T-helper 1 cell (primary cell): ENCODE measurements around the gene AMZ1.
A peak's percentile ranks its signal among the peaks of the same experiment; 100 is the strongest.
"Not testable (repeated sequence)": the region's sequence is repeated elsewhere in the genome, so short reads cannot be mapped to it uniquely, and the experiment has no call there.

ENCODE experiments used
- DNase-seq, 5 donors: peaks; one replicate each; pipeline ENCODE4 v3.0.0-alpha.2; 2012 to 2020

The AMZ1 gene

DNA sequence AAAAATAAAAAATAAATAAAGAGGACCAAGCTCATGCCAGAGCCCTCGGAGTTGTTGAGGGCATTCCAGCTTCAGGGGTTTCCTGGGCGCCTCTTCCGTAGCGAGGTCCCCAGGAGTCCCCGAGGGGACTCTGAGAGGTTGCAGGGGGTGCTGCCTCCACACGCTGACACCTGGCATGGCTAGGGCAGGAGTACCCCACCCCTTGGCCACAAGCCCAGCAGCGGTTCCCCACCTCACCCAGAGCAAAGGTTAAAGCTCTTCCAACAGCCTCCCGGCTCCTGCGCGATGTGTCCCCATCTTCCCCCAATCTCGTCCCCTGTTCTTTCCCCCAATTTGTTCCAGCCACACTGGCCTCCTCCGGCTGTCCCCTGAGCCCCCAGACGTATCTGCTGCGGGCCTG lies 4.5 kb downstream of the AMZ1 start:
- no peak for DNase-seq

DNA sequence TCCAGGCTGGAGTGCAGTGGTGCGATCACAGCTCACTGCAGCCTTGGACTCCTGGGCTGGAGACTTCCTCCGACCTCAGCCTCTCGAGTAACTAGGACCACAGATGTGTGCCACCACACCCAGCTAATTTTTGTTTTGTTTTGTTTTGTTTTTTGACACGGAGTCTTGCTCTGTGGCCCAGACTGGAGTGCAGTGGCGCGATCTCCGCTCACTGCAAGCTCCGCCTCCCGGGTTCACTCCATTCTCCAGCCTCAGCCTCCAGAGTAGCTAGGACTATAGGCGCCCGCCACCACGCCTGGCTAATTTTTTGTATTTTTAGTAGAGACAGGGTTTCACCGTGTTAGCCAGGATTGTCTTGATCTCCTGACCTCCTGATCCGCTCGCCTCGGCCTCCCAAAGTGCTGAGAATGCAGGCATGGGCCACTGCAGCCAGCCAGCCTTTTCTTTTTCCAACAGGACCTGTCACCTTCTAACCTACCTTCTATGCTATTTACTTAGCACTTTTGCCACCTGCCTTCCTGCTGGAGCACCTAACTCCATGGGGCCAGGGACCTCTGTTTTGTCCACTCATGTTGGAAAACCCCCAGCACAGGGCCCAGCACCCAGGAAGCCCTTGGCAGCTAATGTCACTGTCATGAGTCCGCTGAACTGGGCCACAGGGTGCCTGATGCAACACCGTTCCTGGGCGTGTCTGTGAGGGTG lies 5.6 kb downstream of the AMZ1 start:
- DNase-seq, result not testable (repeated sequence)

DNA sequence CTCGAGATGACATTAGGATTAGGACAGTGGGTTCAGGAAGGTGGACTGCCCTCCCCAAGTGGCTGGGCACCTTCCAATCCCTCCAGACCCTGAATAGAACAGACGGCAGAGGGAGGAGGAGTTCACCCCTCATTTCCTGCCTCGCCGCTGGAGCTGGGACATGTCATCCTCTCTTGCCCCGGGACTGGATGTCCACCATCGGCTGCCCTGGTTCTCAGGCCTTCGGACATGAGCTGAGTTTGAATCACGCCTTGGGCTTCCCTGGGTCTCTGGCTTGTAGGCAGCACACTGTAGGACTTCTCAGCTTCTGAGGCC lies 6.1 kb downstream of the AMZ1 start:
- DNase-seq, result not testable (repeated sequence)

DNA sequence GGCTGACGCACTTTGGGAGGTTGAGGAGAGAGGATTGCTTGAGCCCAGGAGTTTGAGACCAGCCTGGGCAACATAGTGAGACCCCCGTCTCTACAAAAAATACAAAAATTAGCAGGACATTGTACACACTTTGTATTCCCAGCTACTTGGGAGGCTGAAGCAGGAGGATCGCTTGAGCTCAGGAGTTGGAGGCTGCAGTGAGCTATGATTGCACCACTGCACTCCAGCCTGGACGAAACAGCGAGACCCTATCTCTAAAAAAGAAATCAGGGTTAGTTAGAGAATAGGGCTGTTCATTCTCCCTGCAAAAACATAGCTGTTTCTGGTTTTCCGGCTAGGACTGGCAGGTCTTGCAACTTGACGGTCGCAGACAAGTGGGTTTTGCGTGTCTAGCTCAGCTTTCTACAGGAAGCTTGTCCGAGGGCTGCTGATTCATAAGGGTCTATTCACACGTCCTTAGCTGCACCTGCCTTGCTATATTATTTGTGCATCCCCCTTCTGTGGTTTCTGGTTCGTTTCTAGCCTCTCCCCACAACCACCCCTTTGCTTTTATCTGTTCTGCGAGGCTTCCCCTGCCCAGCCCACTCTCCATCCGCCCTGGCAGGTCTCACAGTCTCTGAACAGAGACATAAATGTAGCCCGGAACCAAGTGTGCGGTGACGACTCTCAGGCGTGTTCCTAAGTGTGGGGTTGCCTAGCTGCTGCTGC lies 10.7 kb downstream of the AMZ1 start:
- DNase-seq, result peak in 2 of 5 donors; percentile 43 to 97

DNA sequence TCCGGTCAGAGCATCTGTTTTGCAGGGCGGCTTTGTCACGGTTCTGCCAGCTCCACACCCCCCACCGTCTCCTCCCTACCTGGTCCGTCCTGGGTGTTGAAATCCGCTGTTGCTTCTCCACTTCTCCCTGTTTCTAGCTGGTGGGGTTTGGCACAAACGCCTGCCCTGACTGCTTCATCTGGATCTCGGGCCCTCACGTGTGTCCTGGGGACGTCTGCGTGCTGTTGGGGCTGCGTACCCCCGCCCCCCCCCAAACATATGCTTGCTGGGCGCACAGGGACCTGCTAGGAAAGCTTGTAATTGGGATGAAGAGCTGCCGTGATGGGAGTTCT lies 11.3 kb downstream of the AMZ1 start:
- DNase-seq, result no peak

DNA sequence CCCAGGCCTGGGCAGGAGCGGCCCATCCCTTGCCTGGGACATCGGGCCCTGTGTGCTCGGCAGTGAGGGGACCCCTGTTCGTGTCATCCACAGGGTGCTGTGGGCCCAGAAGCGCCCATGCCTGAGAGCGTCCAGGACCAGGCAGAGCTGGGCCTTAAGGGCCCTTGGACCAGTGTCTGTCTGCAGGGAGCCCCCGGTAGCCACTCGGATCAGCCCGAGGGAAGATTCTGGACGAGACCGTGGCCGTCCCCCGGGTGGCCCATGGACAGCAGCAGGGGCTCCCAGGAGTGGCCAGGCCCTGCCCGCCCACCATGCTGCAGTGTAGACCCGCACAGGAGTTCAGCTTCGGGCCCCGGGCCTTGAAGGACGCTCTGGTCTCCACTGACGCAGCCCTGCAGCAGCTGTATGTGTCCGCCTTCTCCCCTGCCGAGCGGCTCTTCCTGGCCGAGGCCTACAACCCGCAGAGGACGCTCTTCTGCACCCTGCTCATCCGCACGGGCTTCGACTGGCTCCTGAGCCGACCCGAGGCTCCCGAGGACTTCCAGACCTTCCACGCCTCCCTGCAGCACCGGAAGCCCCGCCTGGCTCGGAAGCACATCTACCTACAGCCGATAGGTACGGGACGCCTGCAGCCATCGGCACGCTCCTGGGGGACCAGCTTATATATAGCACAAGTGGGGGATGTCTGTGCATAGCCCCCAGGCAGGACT lies 12.3 kb downstream of the AMZ1 start:
- no peak for DNase-seq

DNA sequence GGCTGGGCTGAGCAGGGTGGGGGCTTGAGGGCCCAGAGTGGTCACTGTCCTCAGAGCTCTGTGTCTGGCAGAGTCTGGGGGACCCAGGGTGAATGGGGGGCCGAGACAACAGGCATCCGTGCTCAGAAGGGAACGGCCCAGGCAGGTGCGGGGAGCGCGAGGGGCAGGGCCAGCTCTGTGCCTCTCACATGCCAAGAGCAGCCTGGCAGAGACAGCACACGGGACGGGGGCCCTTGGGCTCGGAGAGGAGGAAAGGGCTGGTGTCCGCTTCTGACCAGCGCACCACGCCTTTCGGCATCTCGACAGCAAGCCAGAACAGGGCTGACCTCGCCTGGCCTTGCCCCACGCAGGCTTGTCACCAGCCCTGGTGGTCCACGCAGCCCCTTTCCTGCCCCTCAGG lies 13.4 kb downstream of the AMZ1 start:
- DNase-seq, result no peak

DNA sequence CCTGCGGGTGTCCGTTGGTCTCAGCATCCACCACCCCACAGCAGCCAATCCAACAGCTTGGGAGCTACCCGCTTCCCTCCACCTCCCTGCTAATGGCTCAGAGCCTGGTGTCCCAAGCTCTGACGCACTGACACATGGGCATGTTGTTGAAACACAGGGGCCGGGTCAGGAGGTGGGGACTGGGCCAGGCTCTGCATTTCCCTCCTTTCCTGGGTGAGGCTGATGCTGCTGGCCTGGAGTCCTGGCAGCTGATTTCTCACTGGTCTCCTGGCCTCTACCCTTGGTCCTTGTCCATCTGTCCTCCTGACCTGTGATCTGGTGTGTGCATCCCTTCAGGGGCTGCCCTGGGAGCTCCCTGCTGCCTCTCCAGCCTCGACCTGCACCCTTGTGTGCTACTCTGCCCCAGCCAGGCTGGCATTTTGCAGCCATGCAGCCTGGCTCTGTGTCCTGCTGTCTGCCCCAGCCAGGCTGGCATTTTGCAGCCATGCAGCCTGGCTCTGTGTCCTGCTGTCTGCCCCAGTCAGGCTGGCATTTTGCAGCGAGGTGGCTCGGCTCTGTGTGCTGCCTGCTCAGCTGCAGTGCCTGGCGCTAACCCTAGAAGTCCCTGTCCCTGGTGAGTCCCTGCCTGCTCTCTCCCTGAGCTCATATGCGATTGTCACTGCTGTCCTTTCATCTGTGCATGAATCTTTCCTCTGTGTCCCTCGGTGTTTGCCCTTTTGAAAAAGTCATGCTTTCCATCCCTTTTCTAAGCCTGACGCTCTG lies 14.0 kb downstream of the AMZ1 start:
- no peak for DNase-seq

DNA sequence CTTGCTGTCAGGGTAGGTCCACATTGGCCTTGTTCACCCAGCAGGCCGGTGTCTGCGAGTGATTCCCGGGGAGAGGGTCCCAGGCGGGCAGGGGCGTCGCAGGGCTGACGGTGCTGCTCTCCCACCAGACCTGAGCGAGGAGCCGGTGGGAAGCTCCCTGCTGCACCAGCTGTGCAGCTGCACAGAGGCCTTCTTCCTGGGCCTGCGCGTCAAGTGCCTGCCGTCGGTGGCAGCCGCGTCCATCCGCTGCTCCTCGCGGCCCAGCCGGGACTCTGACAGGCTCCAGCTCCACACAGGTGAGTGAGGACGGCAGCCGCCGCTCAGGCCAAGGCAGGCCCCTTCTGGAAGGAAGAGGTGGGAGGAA lies 14.6 kb downstream of the AMZ1 start:
- no peak for DNase-seq

DNA sequence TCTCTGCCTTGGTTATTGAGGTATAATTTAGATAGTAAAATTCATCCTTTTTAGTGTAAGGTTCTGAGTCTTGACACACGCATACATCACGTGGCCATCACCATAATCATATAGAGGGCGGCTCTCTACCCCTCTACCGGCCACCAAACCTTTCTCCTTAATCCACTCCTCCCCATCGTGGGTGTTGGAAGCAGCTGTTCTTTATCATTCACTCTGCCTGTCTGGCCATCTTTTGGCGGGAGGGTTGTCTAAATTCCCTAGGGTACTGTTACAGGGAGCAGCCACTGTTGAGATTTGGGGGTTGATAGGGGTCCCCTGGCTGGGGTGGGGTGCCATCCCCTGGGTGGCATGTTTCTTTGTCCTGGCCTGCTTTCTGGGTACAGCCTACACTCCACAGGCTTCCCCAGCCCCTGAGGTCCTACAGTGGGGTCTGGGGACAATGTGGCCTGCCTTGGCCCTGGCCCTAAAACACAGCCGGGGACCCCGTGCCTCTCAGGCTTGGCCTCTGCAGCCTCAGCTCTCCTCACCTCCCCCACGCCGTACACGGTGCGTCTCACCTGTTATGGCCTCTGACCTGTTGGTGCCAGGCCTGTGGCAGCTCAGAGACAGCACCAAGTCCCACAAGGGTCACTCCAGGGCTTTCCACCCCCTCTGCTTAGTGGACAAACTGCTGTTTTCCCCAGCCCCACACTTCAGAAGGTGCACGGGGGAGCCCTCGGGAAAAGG lies 17.5 kb downstream of the AMZ1 start:
- no peak for DNase-seq

DNA sequence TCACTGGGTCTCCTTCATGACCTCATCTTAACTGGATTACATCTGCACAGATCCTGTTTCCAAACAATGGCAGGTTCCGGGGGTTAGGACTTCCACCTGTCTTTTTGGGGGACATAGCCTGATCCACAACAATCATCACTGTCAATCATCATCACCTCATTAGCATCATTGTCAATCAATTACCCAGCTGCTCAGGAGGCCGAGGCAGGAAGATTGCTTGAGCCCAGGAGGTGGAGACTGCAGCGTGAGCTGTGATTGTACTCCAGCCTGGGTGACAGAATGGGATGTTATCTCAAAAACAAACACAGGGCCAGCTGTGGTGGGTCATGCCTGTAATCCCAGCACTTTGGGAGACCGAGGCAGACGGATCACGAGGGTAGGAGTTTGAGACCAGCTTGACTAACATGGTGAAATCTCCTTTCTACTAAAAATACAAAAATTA lies 18.7 kb downstream of the AMZ1 start:
- DNase-seq, result no peak

DNA sequence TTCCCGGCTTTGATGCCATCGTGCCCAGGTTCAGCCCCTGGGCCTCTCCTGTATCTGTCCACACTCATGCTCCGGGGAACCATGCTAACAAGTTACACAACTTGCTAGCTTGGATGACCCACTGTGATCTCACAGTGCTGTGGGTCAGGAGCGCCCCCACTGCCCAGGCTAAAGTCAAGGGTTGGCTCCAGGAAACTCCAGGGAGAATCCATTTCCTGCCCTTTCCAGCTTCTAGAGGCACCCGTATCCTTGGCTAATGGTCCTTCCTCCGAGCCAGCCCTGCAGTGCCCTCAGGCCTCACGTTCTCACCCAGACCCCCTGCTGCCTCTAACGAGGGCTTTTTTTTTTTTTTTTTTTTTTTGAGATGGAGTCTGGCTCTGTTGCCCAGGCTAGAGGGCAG lies 19.5 kb downstream of the AMZ1 start:
- no peak for DNase-seq

DNA sequence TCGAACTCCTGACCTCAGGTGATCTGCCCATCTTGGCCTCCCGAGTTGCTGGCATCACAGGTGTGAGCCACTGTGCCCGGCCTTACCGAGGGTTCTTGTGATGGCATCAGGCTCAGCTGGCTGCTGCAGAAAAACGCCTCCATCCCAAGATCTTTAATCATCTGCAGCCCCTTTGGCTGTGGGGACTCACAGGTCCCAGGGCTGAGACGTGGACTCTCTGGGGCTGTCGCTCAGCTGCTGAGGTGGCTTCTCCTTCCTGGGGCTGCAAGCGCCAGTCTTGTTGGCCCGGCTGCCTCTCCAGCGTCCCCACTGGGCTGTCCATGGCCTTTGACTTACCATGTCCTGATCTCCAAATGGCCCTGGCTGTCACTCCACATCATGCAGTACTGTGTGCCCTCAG lies 20.0 kb downstream of the AMZ1 start:
- DNase-seq, result no peak

DNA sequence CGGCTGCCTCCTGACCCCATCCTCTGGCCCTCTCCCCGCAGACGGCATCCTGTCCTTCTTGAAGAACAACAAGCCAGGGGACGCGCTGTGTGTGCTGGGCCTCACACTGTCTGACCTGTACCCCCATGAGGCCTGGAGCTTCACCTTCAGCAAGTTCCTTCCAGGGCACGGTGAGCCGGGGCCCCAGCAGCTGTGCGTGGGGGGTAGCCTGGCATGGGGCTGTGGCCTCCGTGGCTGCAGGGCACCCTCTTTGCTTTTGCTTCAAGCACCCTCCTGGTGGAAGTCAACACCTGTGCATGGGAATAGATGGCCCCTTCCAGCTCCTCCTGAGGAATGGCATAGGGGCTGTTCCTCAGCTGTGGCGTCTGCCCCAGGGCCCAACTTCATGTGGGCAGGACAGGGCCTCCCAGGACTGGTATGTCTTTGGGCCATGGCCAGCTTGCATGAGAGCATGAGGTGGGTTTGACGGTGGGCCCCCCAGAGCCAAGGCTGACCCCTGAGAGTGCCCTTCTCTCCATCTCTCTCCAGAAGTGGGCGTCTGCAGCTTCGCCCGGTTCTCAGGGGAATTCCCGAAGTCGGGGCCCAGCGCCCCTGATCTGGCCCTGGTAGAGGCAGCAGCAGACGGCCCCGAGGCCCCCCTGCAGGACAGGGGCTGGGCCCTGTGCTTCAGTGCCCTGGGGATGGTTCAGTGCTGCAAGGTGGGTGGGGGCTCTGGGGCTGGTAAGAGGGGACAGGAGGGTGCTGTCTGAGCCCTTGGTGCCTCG lies 20.7 kb downstream of the AMZ1 start:
- no peak for DNase-seq

DNA sequence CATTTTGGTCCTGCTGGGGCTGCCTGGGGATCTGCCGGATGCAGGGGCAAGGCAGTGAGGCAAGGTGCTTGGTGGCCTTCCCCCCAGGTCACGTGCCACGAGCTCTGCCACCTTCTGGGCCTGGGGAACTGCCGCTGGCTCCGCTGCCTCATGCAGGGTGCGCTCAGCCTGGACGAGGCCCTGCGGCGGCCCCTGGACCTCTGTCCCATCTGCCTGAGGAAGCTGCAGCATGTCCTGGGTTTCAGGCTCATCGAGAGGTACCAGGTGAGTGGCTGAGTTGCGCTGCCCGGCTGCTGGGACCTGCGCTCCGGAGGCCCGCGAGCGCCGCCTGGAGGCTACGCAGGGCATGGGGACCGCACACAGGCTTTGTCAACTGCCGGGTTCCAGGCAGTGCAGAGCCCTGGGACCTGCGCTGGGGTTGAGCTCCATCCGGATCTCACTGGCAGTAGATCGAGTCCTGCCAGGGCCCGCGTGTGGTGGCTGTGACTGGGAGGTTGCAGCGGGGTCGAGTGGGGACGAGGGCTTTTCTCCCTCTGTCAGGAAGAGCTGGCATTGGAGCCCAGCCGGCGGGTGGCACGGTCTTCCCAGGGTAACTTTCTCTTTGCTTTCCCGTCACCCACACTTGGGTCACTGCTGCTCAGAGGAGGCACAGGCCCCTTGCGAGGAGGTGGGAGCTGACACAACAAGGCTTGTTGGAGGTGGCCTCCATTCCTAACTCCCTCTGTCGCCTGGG lies 21.7 kb downstream of the AMZ1 start:
- peak; percentile 46 to 88 (median 67) for DNase-seq

DNA sequence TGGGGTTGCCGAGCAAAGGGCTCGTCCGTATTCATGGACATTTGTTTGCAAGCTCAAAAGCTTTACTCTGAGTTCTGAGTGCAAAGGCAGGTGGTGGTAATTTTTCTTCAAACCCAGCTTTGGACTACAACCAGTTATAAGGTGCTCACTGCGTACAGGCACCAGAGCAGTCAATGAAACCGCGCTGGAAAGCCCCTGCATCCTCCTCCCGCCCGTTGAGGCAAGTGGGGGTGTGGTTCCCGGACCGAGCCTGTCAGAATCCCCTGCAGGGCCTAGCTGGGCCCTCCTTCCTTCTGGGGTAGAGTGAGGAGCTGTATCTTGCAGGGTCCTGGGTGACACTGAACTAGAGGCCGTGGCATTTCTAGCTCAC lies 22.3 kb downstream of the AMZ1 start:
- DNase-seq, result peak in 4 of 5 donors; percentile 43 to 61 (median 49)

DNA sequence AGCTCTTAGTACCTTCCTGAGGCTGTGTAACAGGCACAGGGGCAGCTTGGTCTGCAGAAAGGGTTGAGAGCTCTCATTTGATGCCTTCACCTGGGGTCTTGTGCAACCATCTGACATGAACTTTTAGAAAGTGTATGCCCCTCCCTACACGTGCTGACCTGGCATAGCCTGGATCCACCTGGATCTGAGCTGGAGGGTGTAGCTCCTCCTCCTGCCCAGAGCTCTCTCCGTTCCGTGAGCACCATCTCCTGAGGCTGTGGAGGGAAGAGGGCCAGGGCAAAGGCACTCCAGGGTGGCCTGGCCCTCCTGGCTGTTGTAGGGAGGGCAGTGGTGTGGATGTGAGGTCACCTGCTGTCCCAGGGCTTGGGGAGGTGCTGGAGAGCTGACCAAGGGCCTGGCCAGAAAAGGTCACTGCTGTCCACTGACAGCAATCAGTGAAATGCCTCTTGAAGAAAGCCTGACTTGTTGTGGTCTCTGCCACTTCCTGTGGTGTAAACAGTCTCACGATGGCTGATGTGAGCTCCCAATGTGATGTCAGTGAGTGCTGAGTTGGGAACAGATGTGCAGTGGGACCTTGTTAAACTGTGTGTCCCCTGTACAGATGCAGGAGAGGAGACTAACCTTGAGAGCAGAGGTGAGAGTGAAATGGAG lies 23.0 kb downstream of the AMZ1 start:
- peak in 3 of 5 donors; percentile 20 to 82 (median 29) for DNase-seq

DNA sequence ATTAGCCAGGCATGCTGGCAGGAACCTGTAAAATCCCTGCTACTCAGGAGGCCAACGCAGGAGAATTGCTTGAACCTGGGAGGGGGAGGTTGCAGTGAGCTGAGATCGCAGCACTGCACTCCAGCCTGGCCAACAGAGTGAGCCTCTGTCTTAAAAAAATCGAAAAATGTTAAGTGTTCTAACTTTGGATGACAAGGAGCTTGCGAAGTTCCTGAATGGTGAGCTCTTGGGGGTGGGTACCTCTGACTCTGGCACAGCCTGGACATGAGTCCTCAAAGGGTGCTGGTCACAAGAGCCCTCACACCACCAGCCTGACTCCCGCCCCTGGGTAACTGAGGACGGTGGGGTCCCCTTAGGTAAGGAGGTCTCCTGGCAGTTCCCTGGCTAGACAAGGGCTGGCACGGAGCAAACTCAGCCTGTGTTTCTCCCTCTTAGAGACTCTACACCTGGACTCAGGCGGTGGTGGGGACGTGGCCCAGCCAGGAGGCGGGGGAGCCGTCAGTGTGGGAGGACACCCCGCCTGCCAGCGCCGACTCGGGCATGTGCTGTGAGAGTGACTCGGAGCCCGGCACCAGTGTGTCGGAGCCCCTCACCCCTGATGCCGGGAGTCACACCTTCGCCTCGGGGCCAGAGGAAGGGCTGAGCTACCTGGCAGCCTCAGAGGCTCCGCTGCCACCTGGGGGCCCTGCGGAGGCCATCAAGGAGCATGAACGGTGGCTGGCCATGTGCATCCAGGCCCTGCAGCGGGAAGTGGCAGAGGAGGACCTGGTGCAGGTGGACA lies 24.1 kb downstream of the AMZ1 start:
- no peak for DNase-seq

DNA sequence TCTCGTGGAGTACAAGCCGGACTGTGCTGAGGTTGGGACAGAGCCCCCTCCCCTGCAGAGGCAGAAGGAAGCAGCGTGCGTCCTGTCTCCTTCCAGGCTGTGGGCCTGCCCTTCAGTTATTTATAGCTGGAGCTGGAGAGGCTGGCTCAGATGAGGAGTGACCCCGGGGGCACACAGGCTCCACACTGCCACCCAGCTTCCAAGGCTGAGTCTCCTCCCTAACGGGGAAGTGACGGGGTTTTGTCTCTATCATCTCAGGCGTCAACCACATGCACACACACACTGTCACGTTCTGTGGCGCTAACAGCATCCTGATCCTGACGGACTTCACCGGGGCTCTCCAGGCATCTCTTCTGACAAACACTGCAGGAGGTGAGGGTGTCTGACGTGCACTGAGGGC lies 25.4 kb downstream of the AMZ1 start:
- no peak for DNase-seq

DNA sequence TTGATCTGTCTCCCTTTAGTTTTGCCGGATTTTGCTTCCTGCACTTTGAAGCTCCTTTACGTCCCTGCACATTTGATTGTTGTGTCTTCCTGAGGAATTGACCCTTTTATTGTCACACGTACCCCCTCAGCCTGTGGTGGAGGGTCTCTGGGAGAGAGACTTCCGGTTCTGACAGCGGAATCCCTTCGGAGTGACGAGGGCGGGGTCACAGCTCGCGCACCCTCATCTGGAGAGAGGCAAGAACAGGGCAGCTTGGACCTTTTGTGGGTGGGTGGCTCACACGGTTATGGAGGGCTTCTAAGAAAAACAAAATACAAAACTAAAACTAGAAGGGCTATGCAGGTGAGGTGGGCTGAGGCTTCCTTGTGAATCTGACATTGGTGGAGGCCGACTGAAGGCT lies 26.0 kb downstream of the AMZ1 start:
- no peak for DNase-seq
